OCI-LY3 (cell line): ENCODE results near the gene ZNF618.

Source experiments
- H2AFZ ChIP-seq: fragments of 200-600, 300-600 bp; shearing (Covaris generic); 2 replicates; pipeline ENCODE4 v1.6.0; 2014; ENCODE audit warnings: antibody characterized with exemption, low read depth, low read length
- H3K27ac ChIP-seq: fragments of 200-600, 300-600 bp; sonication (generic); 2 replicates; pipeline ENCODE4 v1.5.1; 2014; ENCODE audit warnings: mild to moderate bottlenecking, low read length, moderate library complexity, mixed read lengths
- H3K27me3 ChIP-seq: fragments of 200-600, 300-600 bp; sonication (generic); 2 replicates; pipeline ENCODE4 v1.6.1; 2014; ENCODE audit warnings: low read depth, low read length, mixed read lengths
- H3K36me3 ChIP-seq: fragments of 200-600, 300-600 bp; sonication (generic); replicated peaks from 2 replicates; pipeline ENCODE3; 2014; ENCODE audit warnings: low read depth, low read length, mixed read lengths
- H3K4me1 ChIP-seq: fragments of 300-600, 200-600 bp; sonication (generic); 2 replicates; pipeline ENCODE4 v1.6.1; 2014; ENCODE audit warnings: low read length, mixed read lengths
- H3K4me2 ChIP-seq: fragments of 200-600, 300-600 bp; sonication (generic); 2 replicates; pipeline ENCODE4 v1.6.1; 2014; ENCODE audit warnings: low read length, mixed read lengths
- H3K4me3 ChIP-seq: fragments of 300-600, 200-600 bp; sonication (generic); 2 replicates; pipeline ENCODE4 v1.5.1; 2014; ENCODE audit warnings: antibody characterized with exemption, mild to moderate bottlenecking, low read length, moderate library complexity
- H3K79me2 ChIP-seq: fragments of 300-600, 200-600 bp; shearing (Covaris generic); 2 replicates; pipeline ENCODE4 v1.6.1; 2014; ENCODE audit warnings: mild to moderate bottlenecking, low read length, mixed read lengths
- H3K9ac ChIP-seq: fragments of 300-600, 200-600 bp; shearing (Covaris generic); 2 replicates; pipeline ENCODE4 v1.6.0; 2014; ENCODE audit warnings: mild to moderate bottlenecking, low read length, moderate library complexity
- H3K9me3 ChIP-seq: fragments of 200-600, 300-600 bp; shearing (Covaris generic); 2 replicates; pipeline ENCODE4 v1.6.1; 2014; ENCODE audit warnings: low read length, mixed read lengths; ENCODE audit not compliant: insufficient read depth
- H4K20me1 ChIP-seq: fragments of 200-600, 300-600 bp; sonication (generic); 2 replicates; pipeline ENCODE4 v1.6.1; 2016; ENCODE audit warnings: low read length, mixed read lengths; ENCODE audit not compliant: insufficient read depth
- CTCF ChIP-seq: fragments of 200-600, 300-600 bp; sonication (generic); IDR thresholded peaks from 2 replicates; pipeline ENCODE4 v1.5.1; 2014; ENCODE audit warnings: antibody characterized with exemption, low read length, low read depth
- EZH2phosphoT487 ChIP-seq: fragments of 200-600 bp; shearing (Covaris generic); IDR thresholded peaks from 2 replicates; pipeline ENCODE4 v1.6.1; 2018; ENCODE audit warnings: antibody characterized with exemption, mixed run types, low read depth

The ZNF618 gene

GRCh38 chr9:113911850-113912557 is 35.9 kb downstream of the ZNF618 start:
- Histone ChIP-seq H3K9me3 (no peaks in the 10 kb centered on the region), H4K20me1 (no peaks in the 10 kb centered on the region), H3K4me2 (no peak overlapping the region), H3K4me3 (no peak overlapping the region), H3K4me1 (no peaks in the 10 kb centered on the region), H3K27me3 (peaks cover 7% of the 10 kb centered on the region; the same call in 1 of the 2 replicates), H2AFZ (no peak overlapping the region), H3K9ac (no peak overlapping the region), H3K27ac (no peak overlapping the region), H3K36me3 (no peaks in the 10 kb centered on the region), H3K79me2 (no peaks in the 10 kb centered on the region)
- TF ChIP-seq CTCF (no peak), EZH2phosphoT487 (no peak)

GRCh38 chr9:113912816-113913215 is 36.7 kb downstream of the ZNF618 start:
- Histone ChIP-seq H3K36me3 (no peaks in the 10 kb centered on the region), H3K9ac (no peak overlapping the region), H3K4me2 (no peak overlapping the region), H4K20me1 (no peaks in the 10 kb centered on the region), H3K27ac (no peak overlapping the region), H3K27me3 (peaks cover 7% of the 10 kb centered on the region; the same call in 1 of the 2 replicates), H3K4me3 (no peak overlapping the region), H3K4me1 (no peaks in the 10 kb centered on the region), H3K79me2 (no peaks in the 10 kb centered on the region), H3K9me3 (no peaks in the 10 kb centered on the region), H2AFZ (no peak overlapping the region)
- TF ChIP-seq CTCF (no peak), EZH2phosphoT487 (no peak)

GRCh38 chr9:113913426-113914195 is 37.5 kb downstream of the ZNF618 start:
- H4K20me1 ChIP-seq, result no peaks in the 10 kb centered on the region
- no peaks in the 10 kb centered on the region for H3K36me3 ChIP-seq

More at GRCh38 chr9:113913426-113914195, 37.5 kb downstream of the ZNF618 start:
- H3K4me2 ChIP-seq, result no peak overlapping the region
- no peaks in the 10 kb centered on the region for H3K9me3 ChIP-seq
- H3K27me3 ChIP-seq, result peaks cover 12% of the 10 kb centered on the region; the same call in 1 of the 2 replicates
- no peak overlapping the region for H3K9ac ChIP-seq
- no peak overlapping the region for H2AFZ ChIP-seq
- TF ChIP-seq EZH2phosphoT487 (no peak), CTCF (no peak)
- no peak overlapping the region for H3K4me3 ChIP-seq
- H3K27ac ChIP-seq, result no peak overlapping the region
- no peaks in the 10 kb centered on the region for H3K4me1 ChIP-seq
- H3K79me2 ChIP-seq, result no peaks in the 10 kb centered on the region
